ENCODE measurements around the gene AFM. TPM values are rescaled to one million over a fixed set of nuclear protein-coding genes. Genes with fewer than 3 reads are reported as not detected.

AFM gene
- total and polyA plus RNA-seq, 2 of the 8 experiments (the other 6 are each of a cell fraction or from before 2014, with no cell fraction given): not detected

- H4K5ac ChIP-seq (ENCODE audit: insufficient read length, low read depth, low read length): no peak overlapping the region
- peaks cover 5 to 25% (median 14%) of the 10 kb centered on the region in 4 experiments for H3K4me1 ChIP-seq (replicated peaks in 1 of 4; ENCODE audit: control insufficient read depth in 3 of 4, insufficient read depth in 4 of 4, low read length in 3 of 4)
- peak overlapping the region; percentile 36; the same call in 1 of the 2 replicates for H2BK20ac ChIP-seq (ENCODE audit: low read length)
- FAIRE-seq (no peak), DNase-seq (ENCODE audit: low read depth in 1 of 2, low spot score in 2 of 2) (no peak)
- H2BK15ac ChIP-seq (ENCODE audit: low read length): no peak overlapping the region
- no peak overlapping the region for H2AFZ ChIP-seq (ENCODE audit: low read length)
- peak overlapping the region; percentile 82; the same call in 1 of the 2 replicates for H2BK5ac ChIP-seq (ENCODE audit: low read depth, low read length)
- no peaks in the 10 kb centered on the region for H3K23me2 ChIP-seq (ENCODE audit: low read depth, low read length)
- ChIA-PET CTCF (ENCODE audit: partially characterized antibody) (interaction anchor here (0.8 to 1.1 kb wide), 2 partner anchors 18 to 28 kb away, joined by 3 to 4 read pairs; no protein-coding TSS in a partner anchor), POLR2A (ENCODE audit: partially characterized antibody) (interaction anchor here (1.5 kb wide), 1 partner anchor 16 kb away, joined by 3 read pairs; no protein-coding TSS in a partner anchor)
- H2AK5ac ChIP-seq (ENCODE audit: low read depth, low read length): no peak overlapping the region
- no peaks in the 10 kb centered on the region for H3K9me3 ChIP-seq (ENCODE audit: insufficient read depth in 2 of 2, low read depth in 1 of 2, low read length in 1 of 2)
- 52% methylated on average over 4 of the region's 4 CpGs; no CpG with 5 or more reads in 1 of the 2 experiments for WGBS, 2 experiments (ENCODE audit: extremely low coverage in 1 of 2, insufficient coverage in 1 of 2, insufficient read length in 1 of 2, insufficient replicate concordance in 2 of 2, low coverage in 1 of 2, low lambda C conversion rate in 2 of 2, missing lambda C conversion rate in 1 of 2)
- H3K79me1 ChIP-seq (ENCODE audit: low read depth, low read length): no peaks in the 10 kb centered on the region
- H4K91ac ChIP-seq (replicated peaks; ENCODE audit: insufficient read length, low read length): peak overlapping the region; percentile 30
- peak overlapping the region; percentile 22; the same call in 1 of the 2 replicates for H2BK12ac ChIP-seq (ENCODE audit: low read depth, low read length)
- H3K56ac ChIP-seq (replicated peaks; ENCODE audit: insufficient read length, low read depth, low read length): no peak overlapping the region
- no peak overlapping the region for H4K8ac ChIP-seq (ENCODE audit: extremely low read depth, insufficient read depth, low read length)
- H3K27ac ChIP-seq (ENCODE audit: low read depth, low read length): peak overlapping the region; percentile 18; the same call in 1 of the 2 replicates
- peak overlapping the region in 1 of 4 experiments; percentile 13; a peak in 1 of 8 replicates for H3K4me3 ChIP-seq (ENCODE audit: extremely low read depth in 1 of 4, insufficient read depth in 2 of 4, low read depth in 3 of 4, low read length in 4 of 4)
- peaks cover 0 to 2% (median 0%) of the 10 kb centered on the region in 4 experiments; a peak in 2 of 8 replicates for H3K36me3 ChIP-seq (ENCODE audit: control insufficient read depth in 2 of 4, insufficient read depth in 4 of 4, low read length in 3 of 4)
- H3K14ac ChIP-seq (ENCODE audit: insufficient read length): no peak overlapping the region
- no peak overlapping the region for H3K23ac ChIP-seq (ENCODE audit: insufficient read length)
- H3K27me3 ChIP-seq (replicated peaks in 1 of 4; ENCODE audit: control insufficient read depth in 3 of 4, extremely low read depth in 1 of 4, insufficient read depth in 3 of 4, low read length in 3 of 4): no peaks in the 10 kb centered on the region
- no peaks in the 10 kb centered on the region for H3K79me2 ChIP-seq (ENCODE audit: control insufficient read depth in 1 of 2, insufficient read depth in 2 of 2, low read length in 2 of 2)
- H3K18ac ChIP-seq (ENCODE audit: extremely low read depth, low read length): peak overlapping the region; percentile 52; the same call in 1 of the 2 replicates
- H2BK120ac ChIP-seq (replicated peaks; ENCODE audit: low read depth, low read length): no peak overlapping the region
- H3K4me2 ChIP-seq (ENCODE audit: insufficient read depth in 1 of 2, low read depth in 2 of 2, low read length in 2 of 2): peak overlapping the region; percentile 41 to 62
- no peak overlapping the region for H3K9ac ChIP-seq (replicated peaks in 1 of 4; ENCODE audit: extremely low read depth in 1 of 4, low read depth in 3 of 4, low read length in 3 of 4)
- no peak overlapping the region for H3K4ac ChIP-seq (replicated peaks; ENCODE audit: insufficient read length, low read depth, low read length)
- no peaks in the 10 kb centered on the region for H4K20me1 ChIP-seq (replicated peaks in 1 of 2; ENCODE audit: control insufficient read depth in 1 of 2, insufficient read depth in 2 of 2, low read length in 2 of 2)
- TF ChIP-seq RAD21 (IDR thresholded peaks at IDR 0.05 in 1 of 2, conservative IDR thresholded peaks at IDR 0.05 in 1 of 2; ENCODE audit: low read depth in 2 of 2, low read length in 2 of 2) (no peak), ATF3 (IDR thresholded peaks at IDR 0.05; ENCODE audit: insufficient read depth, low read depth, low read length) (no peak), FOSL1 (IDR thresholded peaks at IDR 0.05; ENCODE audit: insufficient read depth, low read depth, low read length) (no peak), KDM4A (IDR thresholded peaks at IDR 0.05; ENCODE audit: low read depth, low read length, severe bottlenecking) (no peak), JUND (IDR thresholded peaks at IDR 0.05; ENCODE audit: low read length) (no peak), SAP30 (IDR thresholded peaks at IDR 0.05; ENCODE audit: insufficient read depth, insufficient replicate concordance, low read length) (no peak)
- TF ChIP-seq, protein P1, sequence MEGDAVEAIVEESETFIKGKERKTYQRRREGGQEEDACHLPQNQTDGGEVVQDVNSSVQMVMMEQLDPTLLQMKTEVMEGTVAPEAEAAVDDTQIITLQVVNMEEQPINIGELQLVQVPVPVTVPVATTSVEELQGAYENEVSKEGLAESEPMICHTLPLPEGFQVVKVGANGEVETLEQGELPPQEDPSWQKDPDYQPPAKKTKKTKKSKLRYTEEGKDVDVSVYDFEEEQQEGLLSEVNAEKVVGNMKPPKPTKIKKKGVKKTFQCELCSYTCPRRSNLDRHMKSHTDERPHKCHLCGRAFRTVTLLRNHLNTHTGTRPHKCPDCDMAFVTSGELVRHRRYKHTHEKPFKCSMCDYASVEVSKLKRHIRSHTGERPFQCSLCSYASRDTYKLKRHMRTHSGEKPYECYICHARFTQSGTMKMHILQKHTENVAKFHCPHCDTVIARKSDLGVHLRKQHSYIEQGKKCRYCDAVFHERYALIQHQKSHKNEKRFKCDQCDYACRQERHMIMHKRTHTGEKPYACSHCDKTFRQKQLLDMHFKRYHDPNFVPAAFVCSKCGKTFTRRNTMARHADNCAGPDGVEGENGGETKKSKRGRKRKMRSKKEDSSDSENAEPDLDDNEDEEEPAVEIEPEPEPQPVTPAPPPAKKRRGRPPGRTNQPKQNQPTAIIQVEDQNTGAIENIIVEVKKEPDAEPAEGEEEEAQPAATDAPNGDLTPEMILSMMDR (IDR thresholded peaks at IDR 0.05; ENCODE audit: control extremely low read depth in 1 of 3, insufficient read depth in 1 of 3, low read depth in 1 of 3, low read length in 3 of 3): no peak
Observed at GRCh38 chr4:73451981-73452747, 29.4 kb upstream of the AFM start.
